Measurements from ENCODE around the gene ESYT2.
A peak's percentile ranks its signal among the peaks of the same experiment; 100 is the strongest.

The ESYT2 gene

GRCh38 chr7:158754746-158755444 is 74.4 kb downstream of the ESYT2 start:
- Mint-ChIP-seq H3K27me3 (ENCODE audit: low read depth, poor library complexity) (peaks cover 2% of the 10 kb centered on the region), H3K27ac (peak overlapping the region; percentile 46), H3K9me3 (no peaks in the 10 kb centered on the region), H3K4me1 (no peaks in the 10 kb centered on the region), H3K36me3 (ENCODE audit: low read depth) (peaks cover 48% of the 10 kb centered on the region), H3K4me3 (no peak overlapping the region)
- DNase-seq = no peak
- TF ChIP-seq CTCF (IDR thresholded peaks at IDR 0.05) = no peak

GRCh38 chr7:158753900-158754299 is 75.4 kb downstream of the ESYT2 start:
- Mint-ChIP-seq H3K27ac (no peak overlapping the region), H3K9me3 (no peaks in the 10 kb centered on the region), H3K4me3 (no peak overlapping the region), H3K36me3 (ENCODE audit: low read depth) (peaks cover 46% of the 10 kb centered on the region), H3K4me1 (no peaks in the 10 kb centered on the region), H3K27me3 (ENCODE audit: low read depth, poor library complexity) (peaks cover 2% of the 10 kb centered on the region)
- no peak for TF ChIP-seq CTCF (IDR thresholded peaks at IDR 0.05)
- no peak for DNase-seq

- Mint-ChIP-seq H3K4me1 (no peaks in the 10 kb centered on the region), H3K27ac (no peak overlapping the region), H3K9me3 (no peaks in the 10 kb centered on the region), H3K36me3 (ENCODE audit: low read depth) (peaks cover 41% of the 10 kb centered on the region), H3K27me3 (ENCODE audit: low read depth, poor library complexity) (no peaks in the 10 kb centered on the region), H3K4me3 (no peak overlapping the region)
- no peak for DNase-seq
- no peak for TF ChIP-seq CTCF (IDR thresholded peaks at IDR 0.05)
Observed at GRCh38 chr7:158751751-158752150, 77.6 kb downstream of the ESYT2 start.

GRCh38 chr7:158751199-158751598 is 78.1 kb downstream of the ESYT2 start:
- H3K4me1 Mint-ChIP-seq = no peaks in the 10 kb centered on the region
- no peaks in the 10 kb centered on the region for H3K9me3 Mint-ChIP-seq
- DNase-seq = no peak
- no peaks in the 10 kb centered on the region for H3K27me3 Mint-ChIP-seq (ENCODE audit: low read depth, poor library complexity)
- peaks cover 44% of the 10 kb centered on the region for H3K36me3 Mint-ChIP-seq (ENCODE audit: low read depth)
- H3K4me3 Mint-ChIP-seq = no peak overlapping the region
- TF ChIP-seq CTCF (IDR thresholded peaks at IDR 0.05) = no peak
- no peak overlapping the region for H3K27ac Mint-ChIP-seq

GRCh38 chr7:158750702-158751101 is 78.6 kb downstream of the ESYT2 start:
- Mint-ChIP-seq H3K4me3 (no peak overlapping the region), H3K36me3 (ENCODE audit: low read depth) (peaks cover 46% of the 10 kb centered on the region), H3K9me3 (no peaks in the 10 kb centered on the region), H3K27ac (no peak overlapping the region), H3K4me1 (no peaks in the 10 kb centered on the region), H3K27me3 (ENCODE audit: low read depth, poor library complexity) (no peaks in the 10 kb centered on the region)
- DNase-seq = no peak
- no peak for TF ChIP-seq CTCF (IDR thresholded peaks at IDR 0.05)

GRCh38 chr7:158749396-158749795 is 79.9 kb downstream of the ESYT2 start:
- Mint-ChIP-seq H3K36me3 (ENCODE audit: low read depth) (peaks cover 41% of the 10 kb centered on the region), H3K9me3 (no peaks in the 10 kb centered on the region), H3K4me1 (no peaks in the 10 kb centered on the region), H3K27ac (no peak overlapping the region), H3K27me3 (ENCODE audit: low read depth, poor library complexity) (no peaks in the 10 kb centered on the region), H3K4me3 (no peak overlapping the region)
- no peak for TF ChIP-seq CTCF (IDR thresholded peaks at IDR 0.05)
- DNase-seq = no peak

All from nephron progenitor cell (in vitro differentiated cells).